Iris pigment epithelial cell (primary cell): Measurements from ENCODE around the gene FAM110A.
"Not testable (repeated sequence)": the region's sequence is repeated elsewhere in the genome, so short reads cannot be mapped to it uniquely, and the experiment has no call there.

Experiments used
- DNase-seq: peaks from one replicate; pipeline ENCODE4 v3.0.0-alpha.2; 2011; ENCODE audit warnings: low read depth

FAM110A gene

DNA sequence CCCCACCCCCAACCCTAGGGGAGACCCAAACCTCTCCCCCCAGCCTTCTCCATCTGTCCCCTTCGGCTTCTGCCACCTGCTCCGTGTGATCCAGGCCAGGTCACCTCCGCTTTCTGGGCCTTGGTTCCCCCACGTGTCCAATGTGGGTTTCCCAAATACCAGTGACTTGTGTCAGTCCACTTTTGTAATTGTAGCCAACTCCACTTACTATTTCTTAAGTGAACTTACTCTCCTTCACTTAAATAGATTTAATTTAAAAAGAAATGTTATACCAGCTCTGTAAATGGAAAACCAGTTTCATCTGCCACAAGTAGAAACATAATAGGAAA lies 10.0 kb upstream of the FAM110A start:
- DNase-seq: no peak

DNA sequence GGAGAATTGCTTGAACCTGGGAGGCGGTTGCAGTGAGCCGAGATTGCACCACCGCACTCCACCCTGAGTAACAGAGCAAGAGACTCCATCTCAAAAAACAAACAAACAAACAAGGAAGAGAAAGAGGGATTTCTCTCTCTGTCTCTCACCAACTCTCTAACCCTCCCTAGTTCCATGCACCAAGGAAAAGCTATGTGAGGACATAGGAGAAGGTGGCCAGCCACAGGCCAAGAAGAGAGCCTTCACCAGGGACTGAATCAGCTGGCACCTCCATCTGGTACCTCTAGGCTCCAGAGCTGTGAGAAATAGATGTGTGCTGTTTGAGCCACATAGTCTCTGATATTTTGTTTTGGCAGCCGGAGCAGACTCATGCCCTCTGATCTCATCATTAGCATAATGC lies 9.0 kb upstream of the FAM110A start:
- no peak for DNase-seq

GRCh38 chr20:824916-825315 lies 8.6 kb upstream of the FAM110A start:
- no peak for DNase-seq

DNA sequence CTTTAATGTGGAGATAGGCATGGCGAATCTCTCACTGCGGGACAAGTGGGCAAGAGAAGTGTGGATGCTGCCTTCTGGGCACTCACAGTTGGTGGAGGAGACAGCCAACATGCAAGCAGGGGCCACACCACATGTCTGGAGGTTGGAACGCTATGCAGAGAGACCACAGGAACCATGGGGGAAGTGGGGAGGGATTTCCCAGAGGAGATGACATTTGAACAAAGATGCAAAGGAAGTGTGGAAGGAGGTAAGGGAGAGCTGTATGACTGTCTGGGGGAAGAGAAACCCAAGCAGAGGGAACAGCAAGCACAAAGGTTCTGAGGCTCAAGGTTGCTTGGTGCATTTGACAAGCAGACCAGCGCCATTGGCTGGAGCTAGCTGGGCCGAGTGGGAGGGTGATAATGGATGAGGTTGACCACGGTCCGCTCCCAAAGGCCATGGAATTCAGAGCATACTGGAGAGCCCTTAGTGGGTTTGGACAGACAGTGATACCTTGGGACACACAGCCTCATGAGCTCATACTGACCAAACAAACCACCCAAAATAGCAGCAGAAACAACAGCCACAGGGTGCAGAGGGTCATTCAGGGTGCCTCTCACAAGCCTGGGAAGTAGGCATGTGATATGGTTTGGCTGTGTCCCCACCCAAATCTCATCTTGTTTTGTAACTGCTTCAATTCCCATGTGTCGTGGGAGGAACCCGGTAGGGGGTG lies 7.6 kb upstream of the FAM110A start:
- no peak for DNase-seq

- no peak for DNase-seq
These were observed 6.7 kb upstream of the FAM110A start for GRCh38 chr20:826695-827323.

DNA sequence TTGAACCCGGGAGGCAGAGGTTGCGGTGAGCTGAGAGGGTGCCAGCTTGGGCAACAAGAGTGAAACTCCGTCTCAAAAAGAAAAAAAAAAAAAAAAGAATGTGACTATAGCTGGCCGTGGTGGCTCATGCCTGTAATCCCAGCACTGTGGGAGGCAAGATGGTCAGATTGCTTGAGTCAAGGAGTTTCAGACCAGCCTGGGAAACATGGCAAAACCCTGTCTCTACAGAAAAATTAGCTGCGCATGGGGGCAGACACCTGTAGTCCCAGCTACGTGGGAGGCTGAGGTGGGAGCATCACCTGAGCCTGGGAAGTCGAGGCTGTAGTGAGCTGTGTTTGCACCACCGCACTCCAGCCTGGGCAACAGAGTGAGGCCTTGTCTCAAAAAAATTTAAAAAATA lies 5.5 kb upstream of the FAM110A start:
- DNase-seq: not testable (repeated sequence)

DNA sequence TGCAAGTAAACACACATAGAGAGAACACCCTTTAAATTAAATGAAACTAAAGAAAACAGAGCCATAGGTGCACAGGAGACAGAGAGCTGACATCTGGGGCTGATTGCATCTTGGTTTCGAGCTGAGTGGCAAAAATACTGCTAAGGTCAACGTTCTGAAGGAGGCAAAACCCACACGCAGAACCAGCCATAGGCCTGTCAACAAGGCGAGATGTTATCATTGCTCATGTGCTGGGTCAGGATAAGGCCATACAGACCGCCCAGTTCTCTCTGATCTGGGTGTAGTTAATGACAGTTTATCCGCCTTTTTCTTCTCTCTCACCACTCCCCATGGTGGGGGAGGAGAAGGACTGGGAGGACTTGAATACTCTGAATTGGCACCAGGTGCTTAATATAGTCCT lies 4.5 kb upstream of the FAM110A start:
- no peak for DNase-seq

- DNase-seq: peak; percentile 28
These were observed 4.0 kb upstream of the FAM110A start for GRCh38 chr20:829551-829950.

DNA sequence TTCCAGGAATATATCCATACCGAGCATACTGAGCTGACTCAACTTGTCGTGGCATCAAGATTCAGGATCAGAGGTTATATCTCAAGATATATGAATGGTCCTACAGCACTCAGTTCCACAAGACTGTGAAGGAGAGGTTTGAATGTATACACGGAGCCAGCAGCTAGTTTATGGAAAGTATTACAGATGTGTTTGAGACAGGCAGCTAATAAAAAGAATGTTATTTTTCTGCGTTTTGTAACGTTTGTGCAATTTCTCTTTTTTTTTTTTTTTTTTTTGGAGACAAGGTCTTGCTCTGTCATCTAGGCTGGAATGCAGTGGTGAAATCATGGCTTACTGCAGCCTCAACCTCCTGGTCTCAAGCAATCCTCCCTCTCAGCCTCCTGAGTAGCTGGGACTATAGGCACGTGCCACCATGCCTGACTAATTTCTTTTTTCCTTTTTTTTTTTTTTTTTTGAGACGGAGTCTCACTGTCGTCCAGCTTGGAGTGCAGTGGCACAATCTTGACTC lies 3.4 kb upstream of the FAM110A start:
- peak; percentile 28 for DNase-seq

GRCh38 chr20:831251-831650 lies 2.3 kb upstream of the FAM110A start:
- DNase-seq: no peak

GRCh38 chr20:831956-832355 lies 1.6 kb upstream of the FAM110A start:
- DNase-seq: no peak

GRCh38 chr20:833121-833449 lies 430 bp upstream of the FAM110A start:
- no peak for DNase-seq

- no peak for DNase-seq
These were observed 734 bp downstream of the FAM110A start for GRCh38 chr20:834151-834746.

DNA sequence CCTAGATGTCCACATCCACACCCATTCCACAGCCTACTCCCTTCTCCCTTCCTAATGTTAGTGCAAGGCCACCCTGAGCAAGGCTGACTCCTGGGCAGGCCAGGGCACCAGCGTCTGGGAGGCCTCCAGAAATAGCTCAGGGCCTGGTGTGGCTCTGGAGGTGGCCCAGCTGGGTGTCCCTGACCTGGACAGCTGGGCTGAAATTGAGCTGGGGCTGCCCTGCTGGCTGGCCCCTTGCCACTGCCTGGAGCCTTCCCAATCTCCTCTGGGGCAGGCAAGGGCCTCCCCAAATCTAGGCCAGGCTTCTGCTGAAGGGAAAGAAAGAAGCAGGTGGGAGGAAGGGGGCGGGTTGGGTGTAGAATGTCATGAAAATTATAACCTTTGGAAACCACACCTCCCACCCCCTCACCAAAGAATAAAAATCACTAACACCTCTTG lies 2.1 kb downstream of the FAM110A start:
- DNase-seq: no peak

DNA sequence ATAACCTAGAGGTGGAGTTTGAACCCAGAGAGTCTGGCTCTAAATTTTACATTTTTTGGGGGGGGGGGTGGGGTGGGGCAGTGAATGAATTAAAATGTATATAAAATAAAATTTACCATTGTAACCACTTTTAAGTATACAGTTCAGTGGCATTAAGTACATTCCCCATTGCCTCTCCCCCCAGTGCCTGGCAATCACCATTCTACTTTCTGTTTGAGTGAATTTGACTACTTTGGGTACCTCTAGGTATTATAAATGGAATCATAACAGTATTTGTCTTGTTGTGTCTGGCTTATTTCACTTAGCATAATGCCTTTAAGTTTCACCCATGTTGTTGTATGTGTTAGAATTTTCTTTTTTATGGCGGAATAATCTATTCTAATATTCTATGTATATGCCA lies 2.7 kb downstream of the FAM110A start:
- no peak for DNase-seq

GRCh38 chr20:839015-839414 lies 5.5 kb downstream of the FAM110A start:
- DNase-seq: no peak

DNA sequence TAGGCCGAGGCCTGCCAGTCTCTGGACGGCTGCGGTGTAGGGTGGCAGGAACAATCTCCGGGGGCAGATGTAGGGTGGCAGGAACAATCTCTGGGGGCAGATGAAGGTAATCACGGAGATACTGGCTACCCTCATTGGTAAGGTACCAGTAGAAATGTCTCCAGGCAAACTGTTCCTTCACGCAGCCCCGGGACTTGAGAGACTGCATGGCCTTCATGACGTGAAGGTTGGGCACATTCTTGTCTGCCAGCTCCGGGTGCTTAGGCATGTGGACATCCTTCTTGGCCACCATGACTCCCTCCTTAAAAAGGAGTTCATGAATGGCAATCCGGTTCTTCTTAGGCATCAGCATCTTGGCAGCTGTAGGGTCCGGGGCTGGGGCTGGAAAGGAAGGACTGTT lies 6.1 kb downstream of the FAM110A start:
- DNase-seq: no peak

DNA sequence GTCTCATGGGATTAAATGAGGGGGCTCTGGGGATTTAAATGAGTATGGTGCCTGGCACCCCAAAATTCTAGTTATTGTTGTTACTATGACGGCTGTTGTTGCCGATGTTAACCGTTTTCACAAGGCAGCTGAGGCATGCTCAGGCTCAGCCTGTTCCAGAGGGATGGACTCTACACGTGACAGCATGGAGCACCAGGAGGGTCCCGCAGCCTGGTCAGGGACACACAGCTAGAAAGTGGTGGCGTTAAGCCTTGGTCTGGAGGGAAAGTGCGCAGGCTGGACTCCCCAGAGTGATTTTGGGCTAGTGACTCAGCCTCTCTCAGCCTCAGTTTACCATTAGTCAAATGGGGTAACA lies 7.0 kb downstream of the FAM110A start:
- no peak for DNase-seq

- DNase-seq: peak; percentile 18
These were observed 7.5 kb downstream of the FAM110A start for GRCh38 chr20:840858-841567.

DNA sequence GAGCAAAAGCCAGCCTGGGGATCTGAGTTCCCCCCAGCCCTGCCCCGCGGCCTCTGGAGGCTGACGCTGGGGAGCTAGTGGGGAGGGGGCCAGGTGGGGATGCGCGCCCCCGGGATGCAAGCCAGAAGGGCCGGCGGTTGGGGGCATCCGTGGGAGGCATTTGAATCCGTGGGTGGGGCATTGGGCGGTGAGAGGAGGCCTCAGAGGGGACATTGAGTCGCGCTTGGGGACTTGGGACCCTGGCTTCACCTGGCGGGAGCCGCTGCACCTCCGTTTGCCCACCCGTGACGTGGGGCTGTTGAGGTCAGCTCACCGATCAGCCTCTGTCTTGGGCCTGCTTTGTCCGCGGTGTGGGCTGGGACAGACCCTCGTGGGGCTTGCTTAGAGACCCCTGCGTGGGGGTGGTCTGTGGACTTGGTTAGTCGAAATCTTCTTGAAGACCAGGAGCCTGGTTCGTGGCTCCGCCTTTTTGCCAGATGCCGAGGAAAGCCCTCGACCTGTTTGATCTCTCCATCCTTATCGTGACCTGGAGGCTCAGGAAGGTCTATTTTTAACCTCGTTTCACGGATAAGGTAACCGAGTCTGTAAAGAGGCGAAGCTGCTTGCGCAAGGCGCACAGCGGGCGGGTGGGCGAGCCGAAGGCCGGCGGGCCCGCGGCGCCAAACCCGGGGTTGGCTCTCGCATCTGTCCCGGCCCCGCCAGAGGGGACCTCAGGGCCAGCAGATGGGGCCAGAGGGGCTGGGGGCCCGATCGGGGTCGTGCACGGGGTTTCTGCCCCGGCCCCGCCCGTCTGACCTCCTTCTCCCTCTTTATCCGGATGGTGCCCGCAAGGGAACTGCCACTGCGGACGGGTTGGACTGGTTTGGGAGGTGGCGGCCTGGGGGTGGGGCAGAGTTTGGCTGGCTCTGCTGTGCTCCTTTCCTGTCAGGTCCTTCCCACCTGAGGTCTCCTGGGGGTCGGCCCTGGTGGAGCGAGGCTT lies 8.3 kb downstream of the FAM110A start:
- DNase-seq: no peak

- no peak for DNase-seq
These were observed 9.0 kb downstream of the FAM110A start for GRCh38 chr20:842547-842940.

- no peak for DNase-seq
These were observed 10.4 kb downstream of the FAM110A start for GRCh38 chr20:843912-844311.
